ENCODE results near the gene SRSF2.
"Not testable (repeated sequence)": the region's sequence is repeated elsewhere in the genome, so short reads cannot be mapped to it uniquely, and the experiment has no call there.

Gene SRSF2

GRCh38 chr17:76716146-76716838, 20.8 kb downstream of the SRSF2 start:
- DNase-seq (ENCODE audit: low read depth), result no peak
- TF ChIP-seq CTCF (IDR thresholded peaks at IDR 0.05; ENCODE audit: low read depth, low read length, missing control alignments), result no peak
- H3K4me3 ChIP-seq (ENCODE audit: low read depth, low read length), result no peak overlapping the region

GRCh38 chr17:76715496-76715830, 21.7 kb downstream of the SRSF2 start:
- no peak for DNase-seq (ENCODE audit: low read depth)
- H3K4me3 ChIP-seq (ENCODE audit: low read depth, low read length), result no peak overlapping the region
- TF ChIP-seq CTCF (IDR thresholded peaks at IDR 0.05; ENCODE audit: low read depth, low read length, missing control alignments), result no peak

- TF ChIP-seq CTCF (IDR thresholded peaks at IDR 0.05; ENCODE audit: low read depth, low read length, missing control alignments), result peak; percentile 67
- H3K4me3 ChIP-seq (ENCODE audit: low read depth, low read length), result no peak overlapping the region
- DNase-seq (ENCODE audit: low read depth), result no peak
These were observed 22.2 kb downstream of the SRSF2 start for GRCh38 chr17:76714822-76715495.

- no peak overlapping the region for H3K4me3 ChIP-seq (ENCODE audit: low read depth, low read length)
- no peak for DNase-seq (ENCODE audit: low read depth)
- no peak for TF ChIP-seq CTCF (IDR thresholded peaks at IDR 0.05; ENCODE audit: low read depth, low read length, missing control alignments)
These were observed 22.8 kb downstream of the SRSF2 start for GRCh38 chr17:76714336-76714735.

GRCh38 chr17:76713765-76714164, 23.4 kb downstream of the SRSF2 start:
- DNase-seq (ENCODE audit: low read depth), result no peak
- no peak for TF ChIP-seq CTCF (IDR thresholded peaks at IDR 0.05; ENCODE audit: low read depth, low read length, missing control alignments)
- no peak overlapping the region for H3K4me3 ChIP-seq (ENCODE audit: low read depth, low read length)

- DNase-seq (ENCODE audit: low read depth); H3K4me3 ChIP-seq (ENCODE audit: low read depth, low read length): not testable (repeated sequence)
These were observed 24.8 kb downstream of the SRSF2 start for GRCh38 chr17:76712321-76712720.

- no peak for DNase-seq (ENCODE audit: low read depth)
- no peak for TF ChIP-seq CTCF (IDR thresholded peaks at IDR 0.05; ENCODE audit: low read depth, low read length, missing control alignments)
- H3K4me3 ChIP-seq (ENCODE audit: low read depth, low read length), result peak within 1 kb of the TSS; percentile 21
These were observed 26.1 kb downstream of the SRSF2 start, which contains the start of gene MXRA7 for GRCh38 chr17:76710863-76711611. Gene MXRA7 (minus strand): TSS chr17:76710965. CDS start chr17:76710946, 19 bp downstream.

GRCh38 chr17:76709951-76710862, 26.9 kb downstream of the SRSF2 start:
- peak overlapping the region; percentile 21; the same call in 1 of the 2 replicates for H3K4me3 ChIP-seq (ENCODE audit: low read depth, low read length)
- DNase-seq (ENCODE audit: low read depth), result not testable (repeated sequence)
